SK-N-SH treated with all-trans-retinoic acid at 6 μM for 48 hours (cell line): ENCODE results near the gene P2RX2.

Experiments
- CREB5 ChIP-seq: fragments of 250-450 bp; sonication (Bioruptor Pico); IDR thresholded peaks from 2 replicates; pipeline ENCODE4 v1.5.1; 2020; ENCODE audit warnings: low read depth, mild to moderate bottlenecking, moderate library complexity
- CSDC2 ChIP-seq: fragments of 250-450 bp; sonication (Bioruptor Pico); IDR thresholded peaks from 2 replicates; pipeline ENCODE4 v1.5.0; 2020; ENCODE audit warnings: mild to moderate bottlenecking, moderate library complexity
- PATZ1 ChIP-seq: fragments of 250-450 bp; sonication (Bioruptor Pico); IDR thresholded peaks from 2 replicates; pipeline ENCODE4 v1.8.0; 2020; ENCODE audit warnings: mild to moderate bottlenecking, moderate library complexity, borderline replicate concordance
- POU6F1 ChIP-seq: fragments of 250-450 bp; sonication (Bioruptor Pico); IDR thresholded peaks from 2 replicates; pipeline ENCODE4 v1.8.0; 2021; ENCODE audit warnings: low read depth, mild to moderate bottlenecking, moderate library complexity, borderline replicate concordance
- PPARA ChIP-seq: fragments of 250-450 bp; sonication (Bioruptor Pico); IDR thresholded peaks from 2 replicates; pipeline ENCODE4 v1.5.0; 2020; ENCODE audit warnings: mild to moderate bottlenecking, borderline replicate concordance
- RARB ChIP-seq: fragments of 250-450 bp; sonication (Bioruptor Pico); IDR thresholded peaks from 2 replicates; pipeline ENCODE4 v1.8.0; 2021; ENCODE audit warnings: mild to moderate bottlenecking, moderate library complexity
- TOX ChIP-seq: fragments of 250-450 bp; sonication (Bioruptor Pico); IDR thresholded peaks from 2 replicates; pipeline ENCODE4 v1.8.0; 2021; ENCODE audit warnings: mild to moderate bottlenecking, moderate library complexity, borderline replicate concordance
- ZC3H10 ChIP-seq: fragments of 250-450 bp; sonication (Bioruptor Pico); IDR thresholded peaks from 2 replicates; pipeline ENCODE4 v1.5.1; 2021; ENCODE audit warnings: mild to moderate bottlenecking, moderate library complexity
- ZFP3 ChIP-seq: fragments of 250-450 bp; sonication (Bioruptor Pico); IDR thresholded peaks from 2 replicates; pipeline ENCODE4 v1.5.0; 2020; ENCODE audit warnings: mild to moderate bottlenecking, moderate library complexity
- ZFP30 ChIP-seq: fragments of 450-650 bp; formaldehyde crosslinking; IDR thresholded peaks from 2 replicates; pipeline ENCODE4 v1.5.0; 2022; ENCODE audit warnings: mild to moderate bottlenecking, moderate library complexity
- ZNF70 ChIP-seq: fragments of 450-650 bp; formaldehyde crosslinking; IDR thresholded peaks from 2 replicates; pipeline ENCODE4 v1.5.0; 2020; ENCODE audit warnings: mild to moderate bottlenecking, moderate library complexity
- ZNF8 ChIP-seq: fragments of 450-650 bp; formaldehyde crosslinking; IDR thresholded peaks from 2 replicates; pipeline ENCODE4 v1.5.0; 2020; ENCODE audit warnings: mild to moderate bottlenecking, moderate library complexity

GRCh38 chr12:132664206-132665148, 45.9 kb downstream of the P2RX2 start:
- TF ChIP-seq ZFP30 (CRISPR knock-in tag) (no peak), CSDC2 (no peak), ZNF8 (CRISPR knock-in tag) (no peak), POU6F1 (CRISPR knock-in tag) (no peak), ZNF70 (CRISPR knock-in tag) (no peak), ZC3H10 (CRISPR knock-in tag) (no peak), PATZ1 (CRISPR knock-in tag) (no peak), PPARA (CRISPR knock-in tag) (no peak), ZFP3 (no peak), RARB (no peak), TOX (CRISPR knock-in tag) (no peak), CREB5 (CRISPR knock-in tag) (no peak)
